ENCODE results near the gene KRTAP5-10.
"Not testable (repeated sequence)": the region's sequence is repeated elsewhere in the genome, so short reads cannot be mapped to it uniquely, and the experiment has no call there.

KRTAP5-10 gene

GRCh38 chr11:71574418-71574817, 9.1 kb downstream of the KRTAP5-10 start:
- DNase-seq: no peak

- no peak for DNase-seq
Observed at GRCh38 chr11:71575723-71576424, 10.5 kb downstream of the KRTAP5-10 start.

- DNase-seq: not testable (repeated sequence)
Observed at GRCh38 chr11:71576688-71577465, 11.5 kb downstream of the KRTAP5-10 start.

DNA sequence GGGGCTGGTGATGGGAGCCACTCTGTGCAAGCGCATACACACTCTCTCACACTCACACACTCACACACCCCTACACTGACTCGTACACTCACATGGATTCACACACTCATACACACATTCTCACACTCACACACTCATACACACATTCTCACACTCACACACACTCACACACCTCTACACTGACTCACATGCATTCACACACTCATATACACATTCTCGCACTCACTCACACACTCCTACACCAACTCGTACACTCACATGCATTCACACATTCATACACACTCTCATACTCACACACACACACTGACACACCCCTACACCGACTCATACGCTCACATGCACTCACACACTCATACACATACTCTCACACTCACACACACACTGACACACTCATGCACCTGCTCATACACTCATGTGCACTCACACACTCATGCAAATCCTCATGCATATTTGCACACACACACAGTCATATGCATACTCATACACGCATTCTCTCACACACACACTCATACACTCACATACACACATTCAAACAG, 12.2 kb downstream of the KRTAP5-10 start:
- DNase-seq: no peak

GRCh38 chr11:71579513-71579912, 14.2 kb downstream of the KRTAP5-10 start:
- not testable (repeated sequence) for DNase-seq

DNA sequence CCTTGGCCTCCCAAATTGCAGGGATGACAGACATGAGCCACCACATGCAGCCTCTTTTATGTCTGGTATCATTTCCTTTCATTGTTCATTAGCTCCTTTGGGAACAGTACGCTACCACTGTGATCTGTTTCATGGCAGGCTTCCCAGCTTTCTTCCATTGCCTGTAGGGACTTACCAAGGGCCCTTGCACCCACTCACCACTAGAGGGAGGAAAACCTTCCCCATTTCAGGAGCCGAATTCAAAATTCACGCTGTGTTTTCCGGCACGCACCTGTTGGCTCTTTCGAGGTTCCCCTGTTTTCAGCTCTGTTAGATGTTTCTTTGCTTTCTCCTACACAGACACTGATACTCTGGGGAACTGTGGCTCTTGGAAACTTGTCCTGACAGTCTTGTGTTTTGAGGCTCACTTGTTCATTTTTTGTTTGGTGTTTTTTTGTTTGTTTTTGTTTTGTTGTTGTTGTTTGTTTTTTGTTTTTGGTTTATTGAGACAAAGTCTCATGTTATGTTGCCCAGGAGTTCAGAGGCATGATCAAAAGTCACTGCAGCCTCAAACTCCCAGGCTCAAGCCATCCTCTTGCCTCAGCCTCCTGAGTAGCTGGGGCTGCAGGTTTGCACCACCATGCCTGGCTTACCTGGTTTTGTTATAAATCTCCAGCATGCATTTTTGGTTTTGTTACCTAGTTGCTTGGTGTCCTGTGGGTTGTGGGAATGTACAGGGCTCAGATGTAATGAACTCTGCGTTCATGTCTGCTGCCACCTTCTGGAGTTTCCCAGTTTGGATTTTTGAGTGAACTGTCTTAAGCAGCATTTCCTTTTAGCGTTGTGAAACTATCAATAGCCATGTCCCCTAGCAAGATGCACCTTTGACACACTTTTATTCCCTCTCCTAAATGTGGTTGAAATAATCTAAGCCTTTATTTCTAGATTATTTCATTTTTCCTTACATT, 15.0 kb downstream of the KRTAP5-10 start:
- peak; percentile 60 for DNase-seq

DNA sequence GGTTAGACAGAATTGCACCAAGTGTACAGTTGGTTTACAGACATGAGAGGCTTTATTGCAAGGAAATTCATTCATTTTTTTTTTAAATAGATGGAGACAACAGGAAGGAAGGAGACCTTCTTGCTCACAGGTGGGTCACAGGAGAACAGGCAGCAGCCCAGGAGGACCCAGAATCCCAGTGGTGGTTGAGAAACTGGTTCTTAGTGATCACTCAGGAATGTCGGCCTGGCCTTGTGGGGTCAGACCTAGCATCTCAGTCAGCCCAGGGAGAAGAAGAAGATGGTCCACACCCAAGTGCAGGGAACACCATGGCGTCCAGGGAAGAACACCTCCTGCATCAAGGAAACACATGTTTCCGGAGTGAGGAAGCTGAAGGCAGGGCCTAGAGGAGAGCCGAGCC, 16.5 kb downstream of the KRTAP5-10 start:
- DNase-seq: no peak

- no peak for DNase-seq
Observed at GRCh38 chr11:71582309-71582895, 17.0 kb downstream of the KRTAP5-10 start, which contains the start of gene KRTAP5-11. Gene KRTAP5-11 (minus strand): TSS chr11:71582875. CDS start chr11:71582837, 38 bp downstream.

DNA sequence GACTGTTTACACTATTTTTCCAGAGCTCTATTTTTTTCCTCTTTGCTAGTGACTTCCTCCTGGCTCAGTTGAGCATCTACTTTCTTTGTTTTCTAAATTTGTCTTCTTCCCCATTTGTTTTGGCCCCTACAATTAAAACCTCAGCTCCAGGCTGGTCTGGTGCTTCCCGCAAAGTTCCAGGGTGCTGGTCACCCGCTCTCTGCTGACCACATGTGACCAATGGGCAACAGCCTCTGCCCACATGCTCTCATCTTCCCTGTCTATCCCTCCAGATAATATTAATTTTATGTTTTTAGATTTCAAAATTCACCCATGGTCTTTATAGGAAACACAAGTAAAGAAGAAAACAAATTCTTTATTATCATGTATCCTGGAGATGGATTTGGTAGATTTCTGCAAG, 17.6 kb downstream of the KRTAP5-10 start:
- DNase-seq: not testable (repeated sequence)

GRCh38 chr11:71585673-71586072, 20.3 kb downstream of the KRTAP5-10 start:
- DNase-seq: not testable (repeated sequence)

GRCh38 chr11:71588314-71588713, 23.0 kb downstream of the KRTAP5-10 start:
- not testable (repeated sequence) for DNase-seq

DNA sequence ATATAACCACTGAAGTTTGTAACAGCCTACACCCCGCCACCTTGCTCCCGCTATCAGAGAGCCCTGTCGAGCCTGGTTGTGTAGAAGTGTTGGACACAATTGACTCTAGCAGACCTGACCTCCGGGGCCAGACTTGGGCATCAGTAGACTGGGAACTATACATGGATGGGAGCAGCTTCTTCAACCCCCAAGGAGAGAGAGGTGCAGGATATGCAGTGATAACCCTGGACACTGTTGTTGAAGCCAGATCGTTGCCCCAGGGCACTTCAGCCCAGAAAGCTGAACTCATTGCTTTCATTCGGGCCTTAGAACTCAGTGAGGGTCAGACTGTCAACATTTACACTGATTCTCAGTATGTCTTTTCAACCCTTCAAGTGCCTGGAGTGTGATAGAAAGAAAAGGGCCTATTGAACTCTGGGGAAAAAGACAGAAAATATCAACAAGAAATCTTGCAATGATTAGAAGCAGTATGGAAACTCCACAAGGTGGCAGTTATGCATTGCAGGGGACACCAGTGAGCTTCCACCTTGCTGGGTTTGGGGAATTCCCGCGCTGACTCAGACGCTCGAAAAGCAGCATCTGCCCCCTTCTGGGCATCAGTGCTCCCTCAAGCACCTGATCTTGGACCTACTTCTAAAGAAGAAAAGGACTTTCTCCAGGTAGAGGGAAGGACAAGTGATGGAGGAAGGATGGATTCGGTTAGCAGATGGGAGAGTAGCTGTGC, 23.6 kb downstream of the KRTAP5-10 start:
- peak; percentile 3 for DNase-seq

GRCh38 chr11:71589546-71589920, 24.2 kb downstream of the KRTAP5-10 start:
- not testable (repeated sequence) for DNase-seq

- not testable (repeated sequence) for DNase-seq
Observed at GRCh38 chr11:71603221-71603620, 37.9 kb downstream of the KRTAP5-10 start.

GRCh38 chr11:71604798-71605488, 39.6 kb downstream of the KRTAP5-10 start:
- DNase-seq: not testable (repeated sequence)

- DNase-seq: not testable (repeated sequence)
Observed at GRCh38 chr11:71606853-71607519, 41.6 kb downstream of the KRTAP5-10 start.

GRCh38 chr11:71607520-71608216, 42.3 kb downstream of the KRTAP5-10 start:
- DNase-seq: not testable (repeated sequence)

DNA sequence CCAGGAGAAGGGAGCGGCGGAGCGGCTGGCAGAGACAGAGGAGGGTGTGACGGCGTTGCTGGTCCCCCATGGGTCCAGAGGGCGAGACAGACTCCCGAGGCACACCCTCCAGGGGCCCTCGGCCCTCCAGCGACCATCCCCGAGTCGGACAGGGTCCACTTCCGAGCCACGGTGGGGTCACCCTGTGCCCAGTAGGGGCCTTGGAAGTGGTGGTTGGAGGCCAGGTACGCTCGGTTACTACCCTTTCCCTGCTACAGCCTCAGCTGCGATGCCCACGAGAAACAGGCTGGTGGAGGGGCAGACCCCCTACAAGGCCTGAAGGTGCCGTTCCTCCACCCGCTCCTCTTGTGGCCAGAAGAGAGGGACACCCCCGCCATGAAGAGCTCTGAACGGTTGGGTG, 42.9 kb downstream of the KRTAP5-10 start:
- DNase-seq: not testable (repeated sequence)

- not testable (repeated sequence) for DNase-seq
Observed at GRCh38 chr11:71611218-71611910, 46.0 kb downstream of the KRTAP5-10 start.

Measured in NCI-H510A treated with DMSO at 0.1 percent for 48 hours (cell line).